Activated T-helper 1 cell treated with Interleukin-2 at 50 U/mL for 16 hours (primary cell): ENCODE data around the gene LRRC74B.
"Not testable (repeated sequence)": the region's sequence is repeated elsewhere in the genome, so short reads cannot be mapped to it uniquely, and the experiment has no call there.

Source experiments
- DNase-seq: peaks from one replicate; pipeline ENCODE4 v3.0.0-alpha.2; 2020; ENCODE audit warnings: low read depth

The LRRC74B gene

DNA sequence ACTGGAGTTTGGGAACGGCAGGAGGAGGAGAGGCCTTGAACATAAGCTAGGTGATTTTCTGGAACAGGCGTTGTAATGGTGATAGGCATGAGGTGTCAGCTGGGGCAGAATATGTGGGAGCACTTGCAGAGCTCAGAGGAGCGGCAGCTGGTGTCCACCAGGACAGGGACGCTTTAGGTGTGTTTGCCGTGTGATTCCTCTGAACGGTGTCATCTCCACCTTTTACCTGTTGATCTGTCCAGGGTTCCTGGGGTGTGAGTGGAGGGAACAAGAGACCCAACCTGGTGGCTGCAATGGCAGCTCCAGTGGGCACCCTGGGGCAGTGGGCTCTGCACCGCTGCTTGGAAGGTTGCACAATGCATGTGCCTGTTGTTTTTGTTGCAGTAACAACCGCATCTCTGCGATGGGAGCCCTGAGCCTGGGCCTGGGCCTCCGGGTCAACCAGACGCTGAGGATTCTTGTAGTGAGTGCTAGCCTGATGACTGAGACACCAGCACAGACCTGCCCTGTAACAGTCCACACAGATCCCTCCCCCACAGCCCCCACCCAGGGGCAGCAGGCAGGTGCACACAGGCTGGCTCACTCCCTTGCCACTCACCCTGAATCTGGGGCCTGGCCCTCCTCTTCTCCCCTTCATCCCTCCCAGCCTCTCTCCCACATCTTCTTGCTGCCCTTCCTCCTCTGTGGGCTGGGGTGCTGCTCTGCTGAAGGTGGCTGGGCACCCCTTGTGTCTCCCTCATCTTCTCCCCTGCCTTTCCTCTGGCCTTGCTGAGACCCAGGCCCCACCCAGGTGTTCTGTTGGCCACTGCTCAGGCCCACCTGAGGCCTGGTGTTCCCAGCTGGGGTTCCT is 9.2 kb downstream of the LRRC74B start:
- no peak for DNase-seq

DNA sequence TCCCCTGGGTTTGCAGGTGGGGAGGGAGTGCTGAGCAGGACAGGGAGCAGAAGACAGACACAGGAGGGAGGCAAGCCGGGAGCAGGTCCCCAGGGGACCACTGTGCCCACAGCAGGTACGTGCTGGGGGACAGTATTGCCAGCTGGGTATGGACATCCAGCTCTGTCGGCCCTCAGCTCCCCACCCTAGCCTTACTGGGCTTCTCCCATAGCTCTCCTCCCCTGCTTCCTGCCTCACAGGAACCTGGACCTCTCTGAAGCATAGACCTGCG is 9.8 kb downstream of the LRRC74B start:
- DNase-seq = no peak

GRCh38 chr22:21055880-21056319 is 10.2 kb downstream of the LRRC74B start:
- DNase-seq = no peak

DNA sequence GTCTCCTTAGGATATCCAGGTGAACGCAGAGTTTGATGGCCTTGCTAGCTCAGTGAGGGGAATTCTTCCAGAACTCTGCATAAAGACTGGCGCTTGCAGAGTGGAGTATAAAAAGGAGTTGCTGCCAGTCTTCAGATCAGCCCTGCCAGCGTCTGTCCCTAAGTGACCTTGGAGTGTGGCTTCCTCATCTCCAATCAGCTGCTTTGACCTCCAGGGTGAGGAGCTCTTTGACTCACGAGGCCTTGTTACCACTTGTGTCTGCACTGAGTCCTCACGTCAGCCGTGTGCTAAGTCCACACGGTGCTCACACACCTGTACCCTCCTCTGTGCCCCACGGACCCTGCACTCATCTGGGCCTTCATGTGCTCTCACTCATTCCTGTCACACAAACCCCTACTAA is 14.6 kb downstream of the LRRC74B start:
- not testable (repeated sequence) for DNase-seq

- DNase-seq = not testable (repeated sequence)
Observed at GRCh38 chr22:21061660-21062321, 16.0 kb downstream of the LRRC74B start.

- DNase-seq = not testable (repeated sequence)
Observed at GRCh38 chr22:21064425-21064824, 18.7 kb downstream of the LRRC74B start.

DNA sequence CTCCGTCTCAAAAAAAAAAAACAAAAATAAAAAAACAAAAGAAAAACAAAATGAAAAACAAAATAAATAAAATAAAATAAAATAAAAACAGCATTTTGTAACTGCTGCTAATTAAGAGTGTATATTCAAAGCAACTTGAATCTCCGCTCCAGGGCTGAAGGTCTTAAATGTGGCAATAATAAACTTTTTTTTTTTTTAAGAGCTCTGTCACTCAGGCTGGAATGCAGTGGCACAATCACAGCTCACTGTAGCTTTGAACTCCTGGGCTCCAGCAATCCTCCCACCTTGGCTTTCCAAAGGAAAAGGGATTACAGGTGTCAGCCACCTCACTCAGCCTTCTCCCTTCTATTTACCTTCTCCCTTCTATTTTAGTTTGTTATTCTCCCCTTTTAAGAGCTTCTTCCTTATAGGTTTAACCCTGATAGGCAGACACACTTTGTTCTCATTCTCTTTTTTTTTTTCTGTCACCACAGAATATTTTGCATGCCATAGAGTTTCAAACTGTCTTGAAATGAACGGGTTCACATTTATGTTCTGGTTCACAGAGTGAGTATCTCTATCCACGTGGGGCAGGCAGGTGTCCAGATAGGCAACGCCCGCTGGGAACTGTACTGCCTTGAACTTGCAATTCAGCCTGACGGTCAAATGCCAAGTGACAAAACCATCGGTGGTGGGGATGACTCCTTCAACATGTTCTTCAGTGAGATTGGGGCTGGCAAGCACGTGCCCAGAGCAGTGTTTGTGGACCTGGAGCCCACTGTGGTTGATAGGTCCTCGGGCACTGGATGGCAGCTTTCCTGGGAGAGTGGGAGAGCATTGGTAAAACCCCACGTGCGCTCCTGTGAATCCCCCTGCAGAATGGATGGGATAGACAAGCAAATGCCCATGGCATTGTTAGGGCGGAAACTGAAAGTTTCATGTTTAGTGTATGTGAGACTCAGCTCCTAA is 19.4 kb downstream of the LRRC74B start:
- DNase-seq = no peak

DNA sequence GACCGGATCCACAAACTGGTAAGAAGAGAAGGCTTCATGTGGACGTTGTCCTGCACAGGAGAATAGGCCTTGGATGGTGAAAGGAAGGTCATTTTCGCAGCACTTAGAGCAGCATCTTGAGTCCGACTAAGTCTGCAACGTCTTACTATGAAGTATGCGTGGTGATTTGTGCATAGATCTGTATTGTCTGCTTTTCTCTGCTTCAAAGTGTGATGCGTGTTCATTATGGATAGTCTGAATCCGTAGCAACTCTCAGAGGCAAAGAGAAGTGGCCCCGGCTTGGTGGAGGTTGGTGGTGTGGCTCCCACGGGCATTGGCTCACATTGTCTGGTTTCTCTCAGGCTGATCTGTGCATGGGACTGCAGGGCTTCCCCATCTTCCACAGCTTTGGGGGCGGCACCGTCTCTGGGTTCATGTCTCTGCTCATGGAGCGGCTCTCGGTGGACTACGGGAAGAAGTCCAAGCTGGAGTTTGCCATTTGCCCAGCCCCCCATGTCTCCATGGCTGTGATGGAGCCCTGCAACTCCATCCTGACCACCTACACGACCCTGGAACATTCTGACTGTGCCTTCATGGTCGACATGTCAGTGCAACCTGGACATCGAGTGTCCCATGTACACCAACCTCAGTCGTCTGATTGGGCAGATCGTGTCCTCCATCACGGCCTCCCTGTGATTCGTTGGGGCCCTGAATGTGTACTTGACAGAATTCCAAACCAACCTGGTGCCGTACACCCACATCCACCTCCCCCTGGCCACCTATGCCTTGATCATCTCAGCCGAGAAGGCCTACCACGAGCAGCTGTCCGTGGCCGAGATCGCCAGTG is 21.5 kb downstream of the LRRC74B start:
- no peak for DNase-seq

DNA sequence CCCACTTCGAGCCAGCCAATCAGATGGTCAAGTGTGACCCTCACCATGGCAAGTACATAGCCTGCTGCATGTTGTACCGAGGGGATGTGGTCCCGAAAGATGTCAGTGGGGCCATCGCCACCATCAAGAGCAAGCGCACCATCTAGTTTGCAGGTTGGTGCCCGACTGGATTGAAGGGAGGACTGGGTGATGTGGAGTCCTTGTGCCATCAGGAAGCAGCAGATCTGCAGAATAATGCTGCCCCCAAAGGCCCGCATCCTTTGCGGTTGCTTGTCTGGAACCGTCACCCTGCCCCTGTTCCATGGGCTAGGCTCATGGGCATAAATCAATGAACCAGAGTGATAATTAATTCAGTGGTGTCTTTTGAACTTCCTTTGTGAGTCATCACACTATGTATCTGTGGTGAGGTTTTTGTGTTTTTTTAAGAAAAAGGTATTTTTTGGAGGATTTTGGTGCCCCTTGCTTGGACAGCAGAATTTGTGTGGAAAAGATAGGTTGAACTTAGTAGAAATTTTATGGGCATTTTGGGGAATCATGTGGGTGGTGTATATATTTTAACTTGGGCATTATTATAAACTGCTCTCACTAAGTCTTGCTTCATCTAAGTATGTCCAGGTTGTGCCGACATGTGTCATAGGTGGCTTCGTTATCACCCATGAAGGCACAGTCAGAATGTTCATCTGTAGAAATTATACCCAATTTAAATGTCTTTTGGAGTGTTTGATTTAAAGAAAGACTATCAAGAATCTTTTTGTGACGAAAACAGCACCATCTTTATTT is 22.3 kb downstream of the LRRC74B start:
- no peak for DNase-seq

GRCh38 chr22:21068681-21069276 is 23.0 kb downstream of the LRRC74B start:
- DNase-seq = no peak

DNA sequence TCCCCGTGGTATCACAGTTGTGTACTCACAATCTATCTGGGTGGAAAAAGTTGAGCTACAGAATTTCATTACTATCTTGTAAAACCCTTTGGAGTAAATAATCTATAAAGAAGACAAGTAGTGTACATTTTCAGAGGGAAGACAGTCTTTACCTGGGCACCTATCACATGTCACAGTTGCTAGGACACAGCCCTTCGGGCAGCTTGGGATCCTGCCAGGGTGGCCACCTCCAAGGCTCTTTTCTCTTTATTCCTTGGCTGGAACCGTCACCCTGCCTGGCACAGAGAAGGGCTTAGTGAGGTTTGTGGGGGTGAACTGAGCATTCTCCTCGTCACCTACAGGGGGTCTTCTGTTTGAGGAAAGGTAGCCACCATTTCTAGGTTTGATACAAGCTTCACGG is 23.6 kb downstream of the LRRC74B start:
- no peak for DNase-seq

GRCh38 chr22:21070690-21071615 is 25.2 kb downstream of the LRRC74B start:
- no peak for DNase-seq

- not testable (repeated sequence) for DNase-seq
Observed at GRCh38 chr22:21071796-21072195, 26.1 kb downstream of the LRRC74B start.

- DNase-seq = no peak
Observed at GRCh38 chr22:21073023-21073422, 27.3 kb downstream of the LRRC74B start.

- no peak for DNase-seq
Observed at GRCh38 chr22:21073482-21073881, 27.7 kb downstream of the LRRC74B start.

DNA sequence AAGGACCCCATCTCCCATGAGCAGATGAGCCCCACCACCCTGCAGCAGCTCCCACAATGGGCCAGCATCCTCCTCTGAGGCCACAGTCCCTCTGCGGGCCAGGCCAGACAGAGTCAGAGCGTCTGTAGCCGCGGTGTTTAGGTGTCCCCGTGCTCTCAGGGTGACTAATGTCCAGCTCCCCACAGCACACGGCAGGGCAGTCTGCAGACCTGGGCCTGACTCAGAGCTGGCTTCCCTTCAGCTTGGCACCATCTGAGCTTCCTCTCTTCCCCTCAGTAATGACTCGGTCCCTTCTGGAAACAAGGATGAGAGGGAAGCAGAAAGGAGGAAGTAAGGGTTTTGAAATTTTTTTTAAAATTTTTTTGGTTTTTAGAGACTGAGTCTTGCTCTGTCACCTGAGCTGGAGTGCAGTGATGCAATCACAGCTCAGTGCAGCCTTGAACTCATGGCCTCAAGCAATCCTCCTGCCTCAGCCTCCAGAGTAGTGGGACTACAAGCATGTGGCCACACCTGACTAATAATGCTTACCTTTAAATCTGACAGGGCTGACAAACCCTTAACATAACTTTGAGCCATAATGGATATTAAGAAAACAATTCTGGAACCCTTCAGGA is 28.5 kb downstream of the LRRC74B start:
- no peak for DNase-seq

DNA sequence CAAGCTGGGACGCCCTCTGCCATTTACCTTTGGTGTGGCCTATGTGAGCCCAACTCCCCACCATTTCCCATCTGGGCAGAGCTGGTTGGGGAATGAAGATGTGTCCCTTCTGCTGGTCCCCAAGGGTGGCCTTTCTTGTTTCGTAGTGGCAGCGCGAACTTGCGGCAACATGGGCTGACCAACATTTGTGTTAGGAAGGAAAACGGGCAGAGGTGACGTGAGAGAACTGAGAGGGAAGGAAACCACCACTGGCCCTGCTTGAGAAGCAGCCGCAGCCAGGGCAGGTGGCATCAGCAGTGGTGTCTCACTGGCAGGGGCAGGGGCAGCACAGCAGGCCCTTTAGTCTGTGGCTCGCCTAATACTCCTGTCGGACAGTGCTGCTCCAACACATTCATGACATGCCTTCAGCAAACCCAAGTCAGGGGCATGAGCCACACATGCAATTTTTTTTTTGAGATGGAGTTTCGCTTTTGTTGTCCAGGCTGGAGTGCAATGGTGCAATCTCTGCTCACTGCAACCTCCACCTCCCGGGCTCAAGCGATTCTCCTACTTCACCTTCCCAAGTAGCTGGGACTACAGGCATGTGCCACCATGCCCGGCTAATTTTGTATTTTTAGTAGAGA is 29.9 kb downstream of the LRRC74B start:
- DNase-seq = no peak

GRCh38 chr22:21076912-21077625 is 31.3 kb downstream of the LRRC74B start:
- DNase-seq = no peak
